Smooth muscle cell (in vitro differentiated cells): Measurements from ENCODE around the gene CCSER1. TPM values are rescaled to one million over a fixed set of nuclear protein-coding genes. Genes with fewer than 3 reads are reported as not detected.

ENCODE experiments used
- DNase-seq: peaks from one replicate; lab custom pipeline; 2025; ENCODE audit not compliant: unreplicated experiment; lab: John Stamatoyannopoulos, UW
- H2AFZ ChIP-seq: fragments of 200-600 bp; sonication (generic); 2 replicates; pipeline ENCODE4 v1.6.0; 2016; ENCODE audit warnings: antibody characterized with exemption, low read depth, mild to moderate bottlenecking
- H3F3A ChIP-seq: fragments of 200-600 bp; sonication (generic); 2 replicates; pipeline ENCODE4 v1.6.0; 2017; ENCODE audit warnings: antibody characterized with exemption, low read depth
- H3K27ac ChIP-seq: fragments of 200-600 bp; sonication (generic); 2 replicates; pipeline ENCODE4 v1.5.1; 2016; ENCODE audit warnings: low read depth, mild to moderate bottlenecking
- H3K27me3 ChIP-seq: fragments of 200-600 bp; sonication (generic); 2 replicates; pipeline ENCODE4 v1.6.1; 2016; ENCODE audit warnings: low read depth, mild to moderate bottlenecking
- H3K36me3 ChIP-seq: fragments of 200-600 bp; sonication (generic); 2 replicates; pipeline ENCODE4 v1.5.1; 2016; ENCODE audit warnings: low read depth
- H3K4me1 ChIP-seq: fragments of 200-600 bp; sonication (generic); 2 replicates; pipeline ENCODE4 v1.5.1; 2016; ENCODE audit warnings: low read depth
- H3K4me2 ChIP-seq: fragments of 200-600 bp; sonication (generic); 2 replicates; pipeline ENCODE4 v1.6.0; 2016; ENCODE audit warnings: mild to moderate bottlenecking
- H3K4me3 ChIP-seq: fragments of 200-600 bp; sonication (generic); 2 replicates; pipeline ENCODE4 v1.5.1; 2016; ENCODE audit warnings: mild to moderate bottlenecking
- H3K79me2 ChIP-seq: fragments of 200-600 bp; sonication (generic); 2 replicates; pipeline ENCODE4 v1.6.0; 2016; ENCODE audit warnings: low read depth, mild to moderate bottlenecking
- H3K9ac ChIP-seq: fragments of 200-600 bp; sonication (generic); 2 replicates; pipeline ENCODE4 v1.6.0; 2016; ENCODE audit warnings: low read depth
- H3K9me3 ChIP-seq: fragments of 200-600 bp; sonication (generic); replicated peaks from 2 replicates; pipeline ENCODE4 v1.5.1; 2016; ENCODE audit warnings: low read depth
- H4K20me1 ChIP-seq: fragments of 200-600 bp; sonication (generic); 2 replicates; pipeline ENCODE4 v1.6.0; 2016; ENCODE audit warnings: low read depth
- CTCF ChIP-seq: fragments of 200-600 bp; sonication (generic); IDR thresholded peaks from 2 replicates; pipeline ENCODE4 v1.5.1; 2017; ENCODE audit warnings: borderline replicate concordance, mild to moderate bottlenecking, antibody characterized with exemption; ENCODE audit not compliant: insufficient read depth, poor library complexity, severe bottlenecking
- WGBS: methylation state at CpG from one replicate; pipeline ENCODE4 v1.1.7; 2016; ENCODE audit warnings: low lambda C conversion rate; 5-methylcytosine and 5-hydroxymethylcytosine counted together
- polyA plus RNA-seq: library from polyadenylated mRNA; unstranded; fragments of >200 nt; fragmentation: Nextera tagmentation; extraction: Ambion mirVana; gene quantifications from 2 replicates; pipeline ENCODE4 v1.2.1, GENCODE V29; 2016
- total RNA-seq: library from RNA; depleted of rRNA; stranded (reverse); fragments of >200 nt; gene quantifications from 2 replicates; pipeline ENCODE4 v1.2.3, GENCODE V29; 2014

The CCSER1 gene
- total and polyA plus RNA-seq, 2 experiments from 2014 or later = 0.76 TPM; not detected in 1

- Histone ChIP-seq H3K9ac (no peak overlapping the region), H3K36me3 (no peaks in the 10 kb centered on the region), H3K9me3 (no peaks in the 10 kb centered on the region), H3K4me1 (no peaks in the 10 kb centered on the region), H3K27me3 (no peaks in the 10 kb centered on the region), H2AFZ (peak overlapping the region; percentile 52), H3K27ac (no peak overlapping the region), H3K4me2 (peak overlapping the region; percentile 47), H3F3A (no peaks in the 10 kb centered on the region), H3K4me3 (no peak overlapping the region), H4K20me1 (no peaks in the 10 kb centered on the region), H3K79me2 (no peaks in the 10 kb centered on the region)
- 38% methylated on average over 2 of the region's 2 CpGs for WGBS
- DNase-seq = no peak
- TF ChIP-seq CTCF = no peak
These were observed 456.9 kb downstream of the CCSER1 start for GRCh38 chr4:90584051-90584450.

- no peak for TF ChIP-seq CTCF
- Histone ChIP-seq H3K4me2 (no peak overlapping the region), H3F3A (no peaks in the 10 kb centered on the region), H3K9ac (no peak overlapping the region), H3K4me1 (no peaks in the 10 kb centered on the region), H3K4me3 (no peak overlapping the region), H3K79me2 (no peaks in the 10 kb centered on the region), H3K27me3 (no peaks in the 10 kb centered on the region), H4K20me1 (no peaks in the 10 kb centered on the region), H2AFZ (no peak overlapping the region), H3K9me3 (peaks cover 4% of the 10 kb centered on the region), H3K36me3 (no peaks in the 10 kb centered on the region), H3K27ac (no peak overlapping the region)
- WGBS = 89% methylated on average over 8 of the region's 8 CpGs
- DNase-seq = no peak
These were observed 458.8 kb downstream of the CCSER1 start for GRCh38 chr4:90585961-90586360.

- no peaks in the 10 kb centered on the region for H3K79me2 ChIP-seq
- H3K27ac ChIP-seq = no peak overlapping the region
- H3K27me3 ChIP-seq = no peaks in the 10 kb centered on the region
- no peaks in the 10 kb centered on the region for H3K36me3 ChIP-seq
- WGBS = 81% methylated on average over 6 of the region's 6 CpGs
- peaks cover 4% of the 10 kb centered on the region for H3K9me3 ChIP-seq
- no peak for TF ChIP-seq CTCF
- H3F3A ChIP-seq = no peaks in the 10 kb centered on the region
- H4K20me1 ChIP-seq = no peaks in the 10 kb centered on the region
- H3K4me3 ChIP-seq = no peak overlapping the region
- no peaks in the 10 kb centered on the region for H3K4me1 ChIP-seq
- H2AFZ ChIP-seq = no peak overlapping the region
- no peak for DNase-seq
- no peak overlapping the region for H3K9ac ChIP-seq
- H3K4me2 ChIP-seq = no peak overlapping the region
These were observed 459.6 kb downstream of the CCSER1 start for GRCh38 chr4:90586799-90587198.

- Histone ChIP-seq H3K4me2 (no peak overlapping the region), H3K36me3 (no peaks in the 10 kb centered on the region), H2AFZ (no peak overlapping the region), H3K27me3 (no peaks in the 10 kb centered on the region), H3K9me3 (no peaks in the 10 kb centered on the region), H3F3A (no peaks in the 10 kb centered on the region), H3K4me1 (no peaks in the 10 kb centered on the region), H3K79me2 (no peaks in the 10 kb centered on the region), H3K4me3 (no peak overlapping the region), H3K27ac (no peak overlapping the region), H3K9ac (no peak overlapping the region), H4K20me1 (no peaks in the 10 kb centered on the region)
- WGBS = 93% methylated on average over 4 of the region's 4 CpGs
- DNase-seq = no peak
- TF ChIP-seq CTCF = no peak
These were observed 470.7 kb downstream of the CCSER1 start for GRCh38 chr4:90597927-90598326.
